CD4-positive, CD25-positive, alpha-beta regulatory T cell (primary cell): ENCODE measurements around the gene GGN. TPM values are rescaled to one million over a fixed set of nuclear protein-coding genes. Genes with fewer than 3 reads are reported as not detected.
"Not testable (repeated sequence)": the region's sequence is repeated elsewhere in the genome, so short reads cannot be mapped to it uniquely, and the experiment has no call there.

Experiments used
- ATAC-seq, 2 donors: fragments of 150-1000 bp; cut with Tn5 transposase; one replicate each; pipeline ENCODE4 v1.10.0; 2021; ENCODE audit warnings: low read depth in 2 of 2, moderate number of reproducible peaks in 2 of 2, moderate library complexity in 1 of 2
- DNase-seq, 3 donors: peaks; one replicate each; pipeline versions ENCODE4 v3.0.0 to v3.0.0-alpha.2; 2012 to 2022; ENCODE audit warnings: mixed read lengths in 1 of 3
- H3K27ac ChIP-seq: one replicate; pipeline ENCODE4 v1.7.0; 2013; ENCODE audit warnings: mild to moderate bottlenecking, low read length; ENCODE audit not compliant: insufficient read depth, poor library complexity, severe bottlenecking
- H3K27me3 ChIP-seq: one replicate; pipeline ENCODE4 v1.7.0; 2013; ENCODE audit warnings: low read length; ENCODE audit not compliant: control insufficient read depth, insufficient read depth
- H3K36me3 ChIP-seq: one replicate; pipeline ENCODE4 v1.7.0; 2013; ENCODE audit warnings: mild to moderate bottlenecking, low read length, moderate library complexity; ENCODE audit not compliant: control insufficient read depth, insufficient read depth
- H3K4me1 ChIP-seq: 2 replicates; pipeline ENCODE4 v1.7.0; 2013; ENCODE audit warnings: mild to moderate bottlenecking, low read length; ENCODE audit not compliant: insufficient read depth, control insufficient read depth, poor library complexity, severe bottlenecking
- H3K4me3 ChIP-seq: one replicate; pipeline ENCODE4 v1.7.0; 2013; ENCODE audit warnings: low read depth, mild to moderate bottlenecking, low read length, moderate library complexity
- H3K9me3 ChIP-seq, 2 experiments: 1 replicate in 1 of 2; 2 replicates in 1 of 2; pipeline ENCODE4 v1.7.0; 2013; ENCODE audit warnings: low read length in 2 of 2, mild to moderate bottlenecking in 1 of 2, moderate library complexity in 1 of 2; ENCODE audit not compliant: control insufficient read depth in 2 of 2
- H3K27ac Mint-ChIP-seq, 3 donors: one replicate each; pipeline ENCODE4 v1.8.0; 2020 to 2022; ENCODE audit warnings: mild to moderate bottlenecking in 3 of 3, mixed read lengths in 3 of 3, moderate library complexity in 2 of 3
- H3K27me3 Mint-ChIP-seq: one replicate; pipeline ENCODE4 v1.8.0; 2022; ENCODE audit warnings: mild to moderate bottlenecking, mixed read lengths
- H3K36me3 Mint-ChIP-seq: one replicate; pipeline ENCODE4 v1.8.0; 2020; ENCODE audit warnings: mixed read lengths
- H3K4me1 Mint-ChIP-seq, 4 donors: one replicate each; pipeline ENCODE4 v1.8.0; 2020 to 2022; ENCODE audit warnings: mixed read lengths in 4 of 4, mild to moderate bottlenecking in 1 of 4
- H3K4me3 Mint-ChIP-seq, 4 donors: one replicate each; pipeline ENCODE4 v1.8.0; 2020 to 2022; ENCODE audit warnings: mild to moderate bottlenecking in 4 of 4, mixed read lengths in 4 of 4, moderate library complexity in 3 of 4
- H3K9me3 Mint-ChIP-seq, 7 donors: one replicate each; pipeline ENCODE4 v1.8.0; 2020 to 2022; ENCODE audit warnings: mixed read lengths in 7 of 7, mild to moderate bottlenecking in 3 of 7, moderate library complexity in 2 of 7
- polyA plus RNA-seq, 4 donors: library from polyadenylated mRNA; unstranded; fragments of 300-500 nt; fragmentation: Illumina TruSeq; gene quantifications; one replicate each; pipeline ENCODE4 v1.2.3, GENCODE V29; 2021
- total RNA-seq: library from RNA; stranded (reverse); gene quantifications from one replicate; pipeline ENCODE4 v1.2.3, GENCODE V29; 2022

The GGN gene
- total and polyA plus RNA-seq, 5 donors from 2014 or later: 0.91 TPM; not detected in 4

DNA sequence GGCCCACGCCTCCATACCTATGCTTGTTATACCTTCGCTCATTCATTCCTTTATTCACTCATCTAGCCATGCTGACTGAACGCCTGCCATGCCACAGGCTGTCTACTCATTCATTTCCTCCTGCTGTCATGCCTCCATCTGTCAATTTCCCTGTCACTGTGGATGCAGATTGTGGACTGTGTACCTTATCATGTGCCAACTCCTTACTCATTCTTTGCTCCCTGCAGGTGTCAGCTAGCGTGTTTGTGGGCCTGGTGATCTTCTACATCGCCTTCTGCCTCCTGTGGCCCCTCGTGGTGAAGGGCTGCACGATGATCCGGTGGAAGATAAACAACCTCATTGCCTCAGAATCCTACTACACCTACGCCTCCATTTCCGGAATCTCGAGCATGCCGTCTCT, 17.5 kb downstream of the GGN start:
- ATAC-seq (no peak), DNase-seq (no peak)
- Histone ChIP-seq H3K4me1 (peaks cover 7% of the 10 kb centered on the region), H3K4me3 (no peak overlapping the region), H3K27me3 (no peaks in the 10 kb centered on the region), H3K27ac (no peak overlapping the region), H3K9me3 (no peaks in the 10 kb centered on the region), H3K36me3 (no peaks in the 10 kb centered on the region)
- Mint-ChIP-seq H3K36me3 (peaks cover 6% of the 10 kb centered on the region), H3K27me3 (peaks cover 22% of the 10 kb centered on the region), H3K9me3 (no peaks in the 10 kb centered on the region), H3K4me1 (peaks cover 5 to 13% (median 7%) of the 10 kb centered on the region in 4 donors), H3K27ac (no peak overlapping the region), H3K4me3 (no peak overlapping the region)

DNA sequence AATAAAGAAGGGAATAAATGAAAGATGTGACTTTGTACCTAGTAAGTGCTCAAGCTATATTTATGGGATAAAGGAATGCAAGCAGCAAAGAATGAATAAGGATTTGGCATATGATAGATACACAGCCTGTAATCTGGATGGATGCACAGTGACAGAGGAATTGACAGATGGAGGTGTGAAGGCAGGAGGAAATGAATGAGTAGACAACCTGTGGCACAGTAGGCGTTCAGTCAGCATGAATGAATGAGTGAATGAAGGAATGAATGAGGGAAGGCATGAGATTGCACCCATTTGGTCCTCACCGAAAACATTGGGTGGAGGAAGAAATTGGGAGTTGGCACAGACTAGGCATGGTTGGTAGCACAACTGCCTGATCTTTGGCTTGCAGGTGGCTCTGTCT, 18.2 kb downstream of the GGN start:
- no peak overlapping the region for H3K4me3 ChIP-seq
- H3K27ac ChIP-seq: no peak overlapping the region
- H3K27me3 Mint-ChIP-seq: peaks cover 16% of the 10 kb centered on the region
- no peaks in the 10 kb centered on the region for H3K36me3 ChIP-seq
- peaks cover 0 to 1% (median 0%) of the 10 kb centered on the region in 7 donors for H3K9me3 Mint-ChIP-seq
- DNase-seq (no peak), ATAC-seq (no peak)
- peaks cover under 1 to 6% (median 4%) of the 10 kb centered on the region in 4 donors for H3K4me1 Mint-ChIP-seq
- H3K4me1 ChIP-seq: peaks cover 3% of the 10 kb centered on the region
- H3K27ac Mint-ChIP-seq: no peak overlapping the region
- H3K9me3 ChIP-seq: no peaks in the 10 kb centered on the region
- H3K4me3 Mint-ChIP-seq: peak overlapping the region in 1 of 4 donors; percentile 69
- no peaks in the 10 kb centered on the region for H3K27me3 ChIP-seq
- H3K36me3 Mint-ChIP-seq: peaks cover under 1% of the 10 kb centered on the region

- H3K4me1 Mint-ChIP-seq: peaks cover 0 to 7% (median 0%) of the 10 kb centered on the region in 4 donors
- no peaks in the 10 kb centered on the region for H3K27me3 ChIP-seq
- H3K36me3 Mint-ChIP-seq: no peaks in the 10 kb centered on the region
- peaks cover 0 to 1% (median 0%) of the 10 kb centered on the region in 7 donors for H3K9me3 Mint-ChIP-seq
- no peak overlapping the region for H3K27ac ChIP-seq
- DNase-seq (no peak), ATAC-seq (no peak)
- no peak overlapping the region for H3K4me3 Mint-ChIP-seq
- H3K4me1 ChIP-seq: peaks cover 12% of the 10 kb centered on the region
- H3K9me3 ChIP-seq: no peaks in the 10 kb centered on the region
- no peaks in the 10 kb centered on the region for H3K36me3 ChIP-seq
- H3K4me3 ChIP-seq: no peak overlapping the region
- peaks cover 13% of the 10 kb centered on the region for H3K27me3 Mint-ChIP-seq
- no peak overlapping the region for H3K27ac Mint-ChIP-seq
Measured at GRCh38 chr19:38367041-38367440, 20.8 kb downstream of the GGN start.

GRCh38 chr19:38362946-38363688, 24.7 kb downstream of the GGN start:
- not testable (repeated sequence) for ATAC-seq, H3K36me3 ChIP-seq, DNase-seq, H3K9me3 ChIP-seq, H3K9me3 Mint-ChIP-seq, H3K27ac ChIP-seq, H3K27me3 ChIP-seq, H3K27ac Mint-ChIP-seq, H3K36me3 Mint-ChIP-seq
- H3K4me3 ChIP-seq: peak overlapping the region; percentile 37
- H3K4me3 Mint-ChIP-seq: peak overlapping the region in 3 of 4 donors; percentile 4 to 62 (median 31)
- peaks cover 37% of the 10 kb centered on the region for H3K27me3 Mint-ChIP-seq
- peaks cover 0 to 18% (median 6%) of the 10 kb centered on the region in 4 donors for H3K4me1 Mint-ChIP-seq
- H3K4me1 ChIP-seq: peaks cover 18% of the 10 kb centered on the region

DNA sequence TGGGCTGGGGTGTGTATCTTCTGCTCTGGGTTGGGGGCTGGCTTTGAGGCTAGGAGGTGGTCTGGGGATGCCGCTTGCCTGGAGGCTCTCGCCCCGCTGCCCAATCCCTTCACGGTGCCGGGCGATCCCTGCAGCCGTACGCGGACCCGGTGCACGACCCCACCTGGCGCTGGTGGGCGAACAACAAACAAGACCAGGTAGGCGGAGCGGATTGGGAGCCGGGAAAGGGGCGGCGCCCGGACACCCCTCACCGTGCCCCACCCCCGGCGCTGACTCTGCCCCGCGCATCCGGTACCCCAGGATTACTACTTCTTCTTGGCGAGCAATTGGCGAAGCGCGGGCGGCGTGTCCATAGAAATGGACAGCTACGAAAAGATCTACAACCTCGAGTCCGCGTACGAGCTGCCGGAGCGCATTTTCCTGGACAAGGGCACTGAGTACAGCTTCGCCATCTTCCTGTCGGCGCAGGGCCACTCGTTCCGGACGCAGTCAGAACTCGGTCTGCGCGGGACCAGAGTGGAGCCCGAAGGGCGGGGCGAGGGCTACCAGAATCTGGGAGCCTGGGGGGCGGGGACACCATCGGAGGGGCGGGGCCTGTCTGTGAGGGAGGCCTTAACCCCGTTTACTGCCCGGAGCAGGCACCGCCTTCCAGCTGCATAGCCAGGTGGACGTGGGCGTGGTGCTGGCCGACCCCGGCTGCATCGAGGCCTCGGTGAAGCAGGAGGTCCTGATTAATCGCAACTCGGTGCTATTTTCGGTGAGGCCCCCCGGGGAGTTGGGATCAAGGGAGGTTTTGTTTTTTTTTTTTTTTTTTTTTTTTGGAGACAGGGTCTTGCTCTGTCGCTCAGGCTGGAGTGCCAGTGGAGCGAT, 25.5 kb downstream of the GGN start:
- H3K27ac Mint-ChIP-seq: no peak overlapping the region

DNA sequence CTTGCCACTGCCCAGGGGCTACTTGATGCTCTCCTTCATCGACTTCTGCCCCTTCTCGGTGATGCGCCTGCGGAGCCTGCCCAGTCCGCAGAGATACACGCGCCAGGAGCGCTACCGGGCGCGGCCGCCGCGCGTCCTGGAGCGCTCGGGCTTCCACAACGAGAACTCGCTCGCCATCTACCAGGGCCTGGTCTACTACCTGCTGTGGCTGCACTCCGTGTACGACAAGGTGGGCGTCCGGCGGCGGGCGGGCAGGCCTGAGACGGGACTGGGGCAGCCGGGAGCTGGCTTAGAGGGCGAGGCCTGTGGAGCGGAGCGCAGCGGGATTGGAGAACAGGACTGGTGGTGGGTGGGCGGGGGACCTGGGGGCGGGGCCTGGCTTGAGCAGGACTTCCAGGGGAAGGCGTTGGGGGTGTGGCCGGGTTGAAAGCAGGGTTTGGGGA, 26.2 kb downstream of the GGN start:
- Mint-ChIP-seq H3K9me3 (peaks cover 0 to 3% (median 0%) of the 10 kb centered on the region in 7 donors), H3K4me3 (peak overlapping the region; percentile 54 to 87 (median 80)), H3K27ac (no peak overlapping the region), H3K4me1 (peaks cover 0 to 18% (median 6%) of the 10 kb centered on the region in 4 donors), H3K27me3 (peaks cover 36% of the 10 kb centered on the region), H3K36me3 (no peaks in the 10 kb centered on the region)
- no peak overlapping the region for H3K27ac ChIP-seq
- no peaks in the 10 kb centered on the region for H3K27me3 ChIP-seq
- DNase-seq (peak; percentile 34 to 81 (median 56)), ATAC-seq (peak; percentile 62 to 64)
- no peaks in the 10 kb centered on the region for H3K36me3 ChIP-seq
- peak overlapping the region; percentile 26 for H3K4me3 ChIP-seq
- H3K9me3 ChIP-seq: no peaks in the 10 kb centered on the region
- peaks cover 18% of the 10 kb centered on the region for H3K4me1 ChIP-seq

More for the DNA sequence above, 25.5 kb downstream of the GGN start:
- DNase-seq (peak; percentile 29 to 86 (median 59)), ATAC-seq (peak; percentile 38 to 47)
- no peak overlapping the region for H3K27ac ChIP-seq
- H3K4me3 ChIP-seq: peak overlapping the region; percentile 37
- no peaks in the 10 kb centered on the region for H3K9me3 ChIP-seq
- H3K4me1 ChIP-seq: peaks cover 18% of the 10 kb centered on the region
- Mint-ChIP-seq H3K4me3 (peak overlapping the region; percentile 79 to 87 (median 82)), H3K27me3 (peaks cover 37% of the 10 kb centered on the region), H3K9me3 (peaks cover 0 to 3% (median 0%) of the 10 kb centered on the region in 7 donors), H3K36me3 (no peaks in the 10 kb centered on the region), H3K4me1 (peaks cover 0 to 18% (median 6%) of the 10 kb centered on the region in 4 donors)
- H3K27me3 ChIP-seq: no peaks in the 10 kb centered on the region
- no peaks in the 10 kb centered on the region for H3K36me3 ChIP-seq

GRCh38 chr19:38360839-38361631, 26.8 kb downstream of the GGN start:
- peaks cover 0 to 3% (median 0%) of the 10 kb centered on the region in 7 donors for H3K9me3 Mint-ChIP-seq
- no peak overlapping the region for H3K27ac ChIP-seq
- no peaks in the 10 kb centered on the region for H3K9me3 ChIP-seq
- no peaks in the 10 kb centered on the region for H3K36me3 Mint-ChIP-seq
- ATAC-seq (no peak), DNase-seq (no peak)
- H3K27ac Mint-ChIP-seq: peak overlapping the region in 2 of 3 donors; percentile 33 to 38
- H3K4me3 ChIP-seq: peak overlapping the region; percentile 26
- H3K4me1 ChIP-seq: peaks cover 18% of the 10 kb centered on the region
- peak overlapping the region; percentile 54 to 87 (median 77) for H3K4me3 Mint-ChIP-seq
- H3K27me3 ChIP-seq: no peaks in the 10 kb centered on the region
- H3K27me3 Mint-ChIP-seq: peaks cover 30% of the 10 kb centered on the region
- H3K4me1 Mint-ChIP-seq: peaks cover 0 to 18% (median 6%) of the 10 kb centered on the region in 4 donors
- no peaks in the 10 kb centered on the region for H3K36me3 ChIP-seq
